Mesodermal cell (in vitro differentiated cells): ENCODE data around the gene XYLT1.
"Not testable (repeated sequence)": the region's sequence is repeated elsewhere in the genome, so short reads cannot be mapped to it uniquely, and the experiment has no call there.

Experiments used
- H3K27ac ChIP-seq: 2 replicates; pipeline ENCODE4 v1.7.0; 2013; ENCODE audit warnings: mild to moderate bottlenecking, low read depth, low read length, moderate library complexity; ENCODE audit not compliant: severe bottlenecking
- H3K36me3 ChIP-seq: 2 replicates; pipeline ENCODE4 v1.7.1; 2013; ENCODE audit warnings: mild to moderate bottlenecking, low read length, moderate library complexity; ENCODE audit not compliant: control insufficient read depth, insufficient read depth
- H3K4me1 ChIP-seq: one replicate; pipeline ENCODE4 v1.7.1; 2013; ENCODE audit warnings: mild to moderate bottlenecking, low read length; ENCODE audit not compliant: insufficient read depth, control insufficient read depth, poor library complexity, severe bottlenecking
- H3K4me3 ChIP-seq: 2 replicates; pipeline ENCODE4 v1.7.0; 2013; ENCODE audit warnings: low read length, control low read depth, mild to moderate bottlenecking; ENCODE audit not compliant: insufficient read depth, poor library complexity, severe bottlenecking; ENCODE audit errors: extremely low read depth
- H3K9me3 ChIP-seq: 2 replicates; pipeline ENCODE4 v1.7.1; 2013; ENCODE audit warnings: mild to moderate bottlenecking, low read length, moderate library complexity; ENCODE audit not compliant: control insufficient read depth
- WGBS, 2 experiments: methylation state at CpG; one replicate each; pipeline ENCODE4 v1.1.5; 2013; ENCODE audit warnings: missing lambda C conversion rate in 2 of 2; ENCODE audit not compliant: insufficient coverage in 2 of 2; 5-methylcytosine and 5-hydroxymethylcytosine counted together

XYLT1 gene

DNA sequence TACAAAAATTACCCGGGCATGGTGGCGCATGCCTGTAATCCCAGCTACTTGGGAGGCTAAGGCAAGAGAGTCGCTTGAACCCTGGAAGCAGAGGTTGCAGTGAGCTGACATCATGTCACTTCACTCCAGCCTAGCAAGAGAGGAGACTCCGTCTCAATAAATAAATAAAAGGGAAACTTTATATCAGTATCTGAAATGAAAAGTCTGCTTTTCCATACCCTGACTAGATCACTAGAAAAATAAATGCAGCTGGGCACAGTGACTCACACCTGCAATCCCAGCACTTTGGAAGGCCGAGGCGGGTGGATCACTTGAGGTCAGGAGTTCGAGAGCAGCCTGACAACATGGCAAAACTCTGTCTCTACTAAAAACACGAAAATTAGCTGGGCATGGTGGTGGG is 36.8 kb upstream of the XYLT1 start:
- not testable (repeated sequence) for H3K4me1 ChIP-seq, H3K36me3 ChIP-seq, H3K27ac ChIP-seq, H3K4me3 ChIP-seq, H3K9me3 ChIP-seq
- WGBS, 2 experiments: 40 to 90% methylated on average over 2 of the region's 8 CpGs

DNA sequence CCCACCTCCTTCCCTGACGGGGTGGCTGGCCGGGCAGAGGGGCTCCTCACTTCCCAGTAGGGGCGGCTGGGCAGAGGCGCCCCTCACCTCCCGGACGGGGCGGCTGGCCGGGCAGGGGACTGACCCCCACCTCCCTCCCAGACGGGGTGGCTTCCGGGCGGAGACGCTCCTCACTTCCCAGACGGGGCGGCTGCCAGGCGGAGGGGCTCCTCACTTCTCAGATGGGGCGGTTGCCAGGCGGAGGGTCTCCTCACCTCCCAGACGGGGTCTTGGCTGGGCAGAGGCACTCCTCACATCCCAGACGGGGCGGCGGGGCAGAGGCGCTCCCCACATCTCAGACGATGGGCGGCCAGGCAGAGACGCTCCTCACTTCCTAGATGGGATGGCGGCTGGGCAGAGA is 35.1 kb upstream of the XYLT1 start:
- not testable (repeated sequence) for H3K9me3 ChIP-seq, H3K4me1 ChIP-seq, H3K27ac ChIP-seq, H3K4me3 ChIP-seq, H3K36me3 ChIP-seq
- WGBS, 2 experiments: 94 to 100% methylated on average over 3 to 8 of the region's 26 CpGs

DNA sequence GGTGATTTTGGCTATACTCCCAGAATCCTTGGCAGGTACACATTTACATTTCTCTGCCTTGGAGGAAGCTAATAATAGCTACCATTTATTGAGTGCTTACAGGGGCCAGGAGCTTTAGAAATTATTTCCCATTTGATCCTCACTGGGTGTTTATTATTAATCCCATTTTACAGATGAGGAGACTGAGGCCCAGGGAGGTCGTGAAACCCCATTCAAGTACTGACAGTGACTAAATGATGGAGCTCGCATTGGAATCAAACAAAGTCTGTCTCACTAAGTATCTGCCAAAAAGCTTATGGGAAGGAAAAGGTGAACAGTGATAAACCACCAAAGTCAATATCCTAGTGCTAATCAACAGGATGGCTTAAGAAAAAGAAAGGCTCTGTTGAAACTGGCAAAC is 33.3 kb upstream of the XYLT1 start:
- Histone ChIP-seq H3K4me1 (no peaks in the 10 kb centered on the region), H3K36me3 (no peaks in the 10 kb centered on the region), H3K4me3 (no peak overlapping the region), H3K27ac (no peak overlapping the region), H3K9me3 (peaks cover 9% of the 10 kb centered on the region)
- WGBS, 2 experiments: 81 to 100% methylated on average over 2 of the region's 2 CpGs

DNA sequence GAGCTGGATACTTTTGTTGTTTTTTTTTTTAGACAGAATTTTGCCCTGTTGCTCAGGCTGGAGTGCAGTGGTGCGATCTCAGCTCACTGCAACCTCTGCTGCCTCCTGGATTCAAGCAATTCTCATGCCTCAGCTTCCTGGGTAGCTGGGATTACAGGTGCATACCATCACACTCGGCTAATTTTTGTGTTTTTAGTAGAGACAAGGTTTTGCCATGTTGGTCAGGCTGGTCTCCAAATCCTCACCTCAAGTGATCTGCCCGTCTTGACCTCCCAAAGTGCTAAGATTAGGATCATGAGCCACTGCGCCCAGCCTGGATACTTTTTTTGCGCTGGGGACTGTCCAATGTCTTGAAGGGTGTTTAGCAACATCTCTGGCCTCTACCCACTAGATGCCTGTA is 32.6 kb upstream of the XYLT1 start:
- WGBS, 2 experiments: 85 to 94% methylated on average over 5 of the region's 5 CpGs

DNA sequence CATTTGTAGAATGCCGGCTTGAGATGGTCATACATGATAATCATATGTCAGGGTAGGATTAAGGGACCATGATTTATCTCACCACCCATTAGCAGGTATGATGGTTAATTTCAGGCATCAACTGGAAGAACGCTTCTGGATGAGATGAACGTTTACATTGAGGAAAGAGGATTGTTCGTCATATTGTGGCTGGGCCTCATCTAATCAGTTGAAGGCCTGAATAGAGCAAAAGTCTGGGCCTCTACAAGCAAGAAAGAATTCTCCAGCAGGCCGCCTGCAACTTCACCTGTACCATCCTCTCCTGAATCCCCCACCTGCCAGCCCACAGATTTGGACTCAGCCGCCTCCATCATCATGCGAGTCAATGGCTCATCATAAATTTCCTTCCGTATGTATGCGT is 30.6 kb upstream of the XYLT1 start:
- H3K27ac ChIP-seq: no peak overlapping the region
- H3K9me3 ChIP-seq: no peaks in the 10 kb centered on the region
- H3K4me1 ChIP-seq: no peaks in the 10 kb centered on the region
- H3K36me3 ChIP-seq: no peaks in the 10 kb centered on the region
- 80 to 81% methylated on average over 7 of the region's 9 CpGs for WGBS, 2 experiments
- no peak overlapping the region for H3K4me3 ChIP-seq

More for the DNA sequence above, 32.6 kb upstream of the XYLT1 start:
- Histone ChIP-seq H3K4me1 (no peaks in the 10 kb centered on the region), H3K4me3 (no peak overlapping the region), H3K9me3 (peaks cover 4% of the 10 kb centered on the region), H3K36me3 (no peaks in the 10 kb centered on the region), H3K27ac (no peak overlapping the region)

DNA sequence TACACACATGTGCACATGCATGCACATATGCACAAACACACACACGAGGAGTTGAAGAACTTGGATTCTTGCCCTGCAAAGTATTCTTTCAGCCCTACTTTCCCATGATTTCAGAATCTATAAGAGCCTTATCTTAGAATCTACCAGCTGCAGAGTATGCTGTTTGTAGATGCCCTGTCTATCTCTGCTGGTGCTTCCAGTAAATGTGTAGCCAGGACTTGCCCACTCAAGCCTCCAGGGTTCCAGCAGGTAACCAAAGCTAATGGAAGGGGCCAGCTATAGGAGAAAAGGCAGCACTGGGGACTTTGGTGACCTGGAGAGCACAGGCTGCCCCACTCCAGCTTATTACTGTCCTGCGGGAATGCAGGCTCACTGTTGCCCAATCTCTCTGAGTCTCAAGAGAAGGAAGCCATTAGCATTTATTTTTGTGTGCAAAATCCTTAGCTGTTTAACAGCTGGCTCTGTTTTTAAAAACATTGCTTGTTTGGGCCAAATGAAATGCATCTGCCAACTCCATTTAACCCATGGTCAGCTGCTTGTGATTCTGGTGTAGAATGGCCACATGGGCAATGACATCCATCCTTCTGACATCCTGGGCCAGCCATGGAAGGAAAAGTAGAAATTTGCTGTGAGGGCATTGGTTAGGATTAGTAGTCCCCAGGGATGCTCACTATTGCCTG is 28.6 kb upstream of the XYLT1 start:
- H3K4me3 ChIP-seq: no peak overlapping the region
- 86 to 89% methylated on average over 1 to 2 of the region's 2 CpGs for WGBS, 2 experiments

DNA sequence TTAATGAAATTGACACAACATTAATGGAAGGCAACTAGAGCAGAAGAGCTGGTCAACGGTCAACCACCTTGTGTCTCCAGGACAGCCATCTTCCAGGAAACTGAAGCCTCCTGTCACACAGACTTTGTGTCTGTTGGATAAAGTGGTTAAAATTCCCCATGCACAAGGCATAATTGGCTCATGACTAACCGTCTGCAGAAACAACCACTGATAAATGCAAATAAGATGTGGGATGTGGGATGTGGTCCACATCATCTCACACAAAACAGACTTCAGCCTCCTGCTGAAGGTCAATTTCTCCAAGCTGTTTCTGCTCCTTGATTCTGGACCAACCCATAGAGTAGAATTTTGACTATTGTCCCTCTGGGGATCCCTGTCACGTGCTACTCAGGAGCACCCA is 26.9 kb upstream of the XYLT1 start:
- H3K36me3 ChIP-seq: no peaks in the 10 kb centered on the region
- H3K27ac ChIP-seq: no peak overlapping the region
- no peaks in the 10 kb centered on the region for H3K9me3 ChIP-seq
- no peaks in the 10 kb centered on the region for H3K4me1 ChIP-seq
- 93 to 100% methylated on average over 2 of the region's 3 CpGs for WGBS, 2 experiments
- H3K4me3 ChIP-seq: no peak overlapping the region

More for the DNA sequence above, 28.6 kb upstream of the XYLT1 start:
- Histone ChIP-seq H3K27ac (no peak overlapping the region), H3K4me1 (no peaks in the 10 kb centered on the region), H3K9me3 (no peaks in the 10 kb centered on the region), H3K36me3 (no peaks in the 10 kb centered on the region)

DNA sequence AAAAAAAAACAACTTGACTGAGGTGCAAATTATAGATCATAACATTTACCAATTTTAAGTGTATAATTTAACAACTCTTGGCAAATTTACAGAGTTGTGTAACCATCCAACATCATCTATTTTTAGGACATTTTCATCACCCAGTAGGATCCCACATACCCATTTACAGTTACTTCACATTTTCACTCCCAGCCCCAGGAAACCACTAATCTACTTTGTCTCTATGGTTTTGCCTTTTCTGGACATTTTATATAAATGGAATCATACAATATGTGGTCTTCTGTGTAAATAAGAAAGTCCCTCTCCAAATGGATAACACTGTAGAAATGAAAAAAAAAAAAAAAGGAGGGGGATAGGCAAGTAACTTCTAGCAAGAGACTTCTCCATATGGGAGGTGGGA is 26.1 kb upstream of the XYLT1 start:
- no peak overlapping the region for H3K27ac ChIP-seq
- no peaks in the 10 kb centered on the region for H3K9me3 ChIP-seq
- no peaks in the 10 kb centered on the region for H3K4me1 ChIP-seq
- no peak overlapping the region for H3K4me3 ChIP-seq
- H3K36me3 ChIP-seq: no peaks in the 10 kb centered on the region

DNA sequence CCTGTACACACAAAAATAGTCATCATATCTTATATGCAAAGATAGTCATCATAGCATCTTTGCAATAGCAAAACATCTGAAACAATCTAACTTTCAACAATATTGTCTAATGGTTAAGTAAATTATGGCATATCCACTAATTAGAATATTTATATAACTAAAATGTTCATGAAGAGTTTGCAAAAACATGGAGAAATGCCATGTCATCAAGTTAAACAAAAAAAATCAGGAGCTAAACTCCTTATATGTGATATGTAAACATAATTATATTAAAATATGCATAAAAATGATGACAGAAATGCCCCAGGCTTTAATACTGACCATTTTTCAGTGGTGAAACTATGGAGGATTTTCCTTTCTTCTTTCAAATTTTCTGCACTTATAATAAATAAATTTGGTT is 22.3 kb upstream of the XYLT1 start:
- H3K9me3 ChIP-seq: no peaks in the 10 kb centered on the region
- H3K4me3 ChIP-seq: no peak overlapping the region
- no peaks in the 10 kb centered on the region for H3K36me3 ChIP-seq
- no peaks in the 10 kb centered on the region for H3K4me1 ChIP-seq
- no peak overlapping the region for H3K27ac ChIP-seq

DNA sequence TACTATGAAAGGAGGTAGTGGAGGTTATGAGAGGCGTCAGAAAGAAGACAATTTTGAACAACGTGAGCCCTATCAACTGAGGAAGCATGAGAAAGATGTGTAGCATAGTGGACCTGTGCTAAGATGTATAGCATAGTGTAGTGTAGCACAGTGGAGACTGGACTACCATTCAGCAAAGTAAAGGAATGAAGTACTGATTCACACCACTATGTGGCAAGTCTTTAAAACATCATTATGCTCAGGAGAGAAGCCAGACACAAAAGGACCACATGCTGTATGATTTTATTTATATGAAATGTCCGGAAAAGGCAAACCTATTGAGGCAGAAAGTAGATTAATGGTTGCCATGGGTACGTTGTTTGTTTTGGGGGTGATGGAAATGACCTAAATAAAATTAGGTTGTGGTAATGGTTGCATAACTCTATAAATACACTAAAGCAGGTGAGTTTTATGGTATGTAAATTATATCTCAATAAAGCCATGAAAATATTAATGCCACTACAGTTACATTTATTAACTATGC is 20.4 kb upstream of the XYLT1 start:
- Histone ChIP-seq H3K27ac (no peak overlapping the region), H3K9me3 (no peaks in the 10 kb centered on the region), H3K36me3 (no peaks in the 10 kb centered on the region), H3K4me1 (no peaks in the 10 kb centered on the region), H3K4me3 (no peak overlapping the region)
- 82 to 92% methylated on average over 3 to 4 of the region's 4 CpGs for WGBS, 2 experiments

DNA sequence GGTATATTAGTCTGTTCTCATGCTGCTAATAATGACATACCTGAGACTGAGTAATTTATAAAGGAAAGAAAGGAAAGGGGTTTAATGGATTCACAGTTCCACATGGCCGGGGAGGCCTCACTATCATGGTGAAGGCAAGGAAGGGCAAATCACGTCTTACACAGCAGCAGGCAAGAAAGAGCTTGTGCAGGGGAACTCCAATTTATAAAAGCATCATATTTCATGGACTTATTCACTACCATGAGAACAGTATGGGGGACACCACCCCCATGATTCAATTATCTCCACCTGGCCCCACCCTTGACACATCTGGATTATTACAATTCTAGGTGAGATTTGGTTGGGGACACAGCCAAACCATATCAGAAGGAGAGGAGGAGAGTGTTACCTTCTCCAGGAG is 17.7 kb upstream of the XYLT1 start:
- WGBS, 2 experiments: 82 to 94% methylated on average over 2 of the region's 2 CpGs
- no peaks in the 10 kb centered on the region for H3K9me3 ChIP-seq
- no peak overlapping the region for H3K27ac ChIP-seq

More for the DNA sequence above, 17.7 kb upstream of the XYLT1 start:
- H3K4me1 ChIP-seq: no peaks in the 10 kb centered on the region
- no peaks in the 10 kb centered on the region for H3K36me3 ChIP-seq
- no peak overlapping the region for H3K4me3 ChIP-seq
